A549 (cell line): ENCODE measurements around the gene C11orf91.

ENCODE experiments used
- CTCF ChIP-seq: fragments of >200 bp; sonication (Bioruptor Twin); formaldehyde crosslinking; IDR thresholded peaks from 3 replicates; pipeline ENCODE4 v1.5.1; 2016
- KDM1A ChIP-seq: fragments of 200-600 bp; sonication (generic); IDR thresholded peaks from 2 replicates; pipeline ENCODE4 v1.6.1; 2016; ENCODE audit warnings: low read depth, mild to moderate bottlenecking
- KDM5A ChIP-seq: fragments of 200-600 bp; sonication (generic); IDR thresholded peaks from 2 replicates; pipeline ENCODE4 v1.6.1; 2016; ENCODE audit warnings: antibody characterized with exemption, mild to moderate bottlenecking
- MAZ ChIP-seq: fragments of 150-350 bp; IDR thresholded peaks from 2 replicates; pipeline ENCODE4 v1.6.1; 2014; ENCODE audit warnings: antibody characterized with exemption, low read depth, low read length, borderline replicate concordance

DNA sequence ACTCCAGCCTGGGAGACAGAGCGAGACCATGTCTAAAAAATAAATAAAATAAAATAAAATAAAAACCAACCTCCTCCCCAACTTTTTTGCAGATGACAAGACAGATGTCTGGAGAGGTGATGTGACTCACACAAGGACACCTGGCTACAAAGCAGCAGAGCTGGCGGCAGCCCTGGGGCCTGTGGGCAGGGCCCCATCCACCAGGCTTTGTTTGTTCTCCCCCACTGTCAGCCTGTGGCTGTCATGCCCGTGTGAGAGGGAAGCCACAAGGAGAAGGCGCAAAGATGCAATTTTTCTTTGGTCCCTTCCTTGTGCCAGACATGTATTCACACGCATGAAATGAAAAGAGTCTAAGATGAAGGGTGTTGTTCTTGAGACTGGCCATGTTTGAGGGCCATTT, 19.0 kb upstream of the C11orf91 start:
- TF ChIP-seq CTCF (no peak), KDM1A (no peak), MAZ (no peak), KDM5A (no peak)
